ENCODE results near the gene UFD1.

UFD1 gene

GRCh38 chr22:19455585-19456370 lies 23.2 kb downstream of the UFD1 start:
- DNase-seq (ENCODE audit: low read depth) = no peak
- no peak overlapping the region for H3K4me3 ChIP-seq (ENCODE audit: low read length)
- no peak for TF ChIP-seq CTCF (conservative IDR thresholded peaks at IDR 0.05; ENCODE audit: low read depth, low read length)

GRCh38 chr22:19455033-19455432 lies 24.0 kb downstream of the UFD1 start:
- DNase-seq (ENCODE audit: low read depth) = no peak
- no peak overlapping the region for H3K4me3 ChIP-seq (ENCODE audit: low read length)
- TF ChIP-seq CTCF (conservative IDR thresholded peaks at IDR 0.05; ENCODE audit: low read depth, low read length) = no peak

GRCh38 chr22:19454156-19454555 lies 24.8 kb downstream of the UFD1 start:
- DNase-seq (ENCODE audit: low read depth) = no peak
- TF ChIP-seq CTCF (conservative IDR thresholded peaks at IDR 0.05; ENCODE audit: low read depth, low read length) = no peak
- H3K4me3 ChIP-seq (ENCODE audit: low read length) = no peak overlapping the region

GRCh38 chr22:19453718-19454117 lies 25.3 kb downstream of the UFD1 start:
- TF ChIP-seq CTCF (conservative IDR thresholded peaks at IDR 0.05; ENCODE audit: low read depth, low read length) = no peak
- H3K4me3 ChIP-seq (ENCODE audit: low read length) = no peak overlapping the region
- no peak for DNase-seq (ENCODE audit: low read depth)

GRCh38 chr22:19451570-19451969 lies 27.4 kb downstream of the UFD1 start:
- TF ChIP-seq CTCF (conservative IDR thresholded peaks at IDR 0.05; ENCODE audit: low read depth, low read length) = no peak
- no peak overlapping the region for H3K4me3 ChIP-seq (ENCODE audit: low read length)
- DNase-seq (ENCODE audit: low read depth) = no peak

- TF ChIP-seq CTCF (conservative IDR thresholded peaks at IDR 0.05; ENCODE audit: low read depth, low read length) = no peak
- DNase-seq (ENCODE audit: low read depth) = no peak
- no peak overlapping the region for H3K4me3 ChIP-seq (ENCODE audit: low read length)
Observed at GRCh38 chr22:19450363-19451175, 28.4 kb downstream of the UFD1 start.

- no peak for TF ChIP-seq CTCF (conservative IDR thresholded peaks at IDR 0.05; ENCODE audit: low read depth, low read length)
- no peak overlapping the region for H3K4me3 ChIP-seq (ENCODE audit: low read length)
- no peak for DNase-seq (ENCODE audit: low read depth)
Observed at GRCh38 chr22:19449422-19449767, 29.6 kb downstream of the UFD1 start.

All from retinal pigment epithelial cell (primary cell).